IMR-90 (cell line): ENCODE measurements around the gene CFAP52. TPM values are rescaled to one million over a fixed set of nuclear protein-coding genes. Genes with fewer than 3 reads are reported as not detected.

Experiments
- ATAC-seq: fragments of 200-7000 bp; cut with Tn5 transposase; 2 replicates; pipeline ENCODE4 v1.9.1; 2020; ENCODE audit warnings: low read depth, mild to moderate bottlenecking, moderate library complexity
- BruUV-seq: library from RNA; stranded (reverse); fragments of 400-500 nt; replicated peaks from 2 replicates; lab custom pipeline; 2021; lab: Mats Ljungman, UMichigan
- CTCF ChIA-PET: fragments of 300-600 bp; formaldehyde crosslinking; extraction: SDS; loops from one replicate; lab custom pipeline; 2021; ENCODE audit warnings: antibody characterized with exemption; lab: Yijun Ruan, JAX
- POLR2A ChIA-PET: fragments of 300-600 bp; sonication (Branson Sonifier 250); formaldehyde crosslinking; loops from one replicate; lab custom pipeline; 2022; ENCODE audit warnings: antibody characterized with exemption; ENCODE audit not compliant: unreplicated experiment; lab: Charles Lee
- DNase-seq: peaks from one replicate; pipeline ENCODE4 v3.0.0; 2013
- H2AFZ ChIP-seq: replicated peaks from 2 replicates; pipeline ENCODE3; 2013; ENCODE audit warnings: low read length, mild to moderate bottlenecking; ENCODE audit not compliant: poor library complexity
- H2AK5ac ChIP-seq: 2 replicates; pipeline ENCODE4 v1.6.1; 2013; ENCODE audit warnings: low read depth, low read length, inconsistent platforms
- H2AK9ac ChIP-seq: replicated peaks from 2 replicates; pipeline ENCODE3; 2013; ENCODE audit warnings: mild to moderate bottlenecking, low read depth, low read length, moderate library complexity; ENCODE audit not compliant: poor library complexity
- H2BK120ac ChIP-seq: 2 replicates; pipeline ENCODE4 v1.6.1; 2013; ENCODE audit warnings: low read depth, low read length, inconsistent platforms
- H2BK15ac ChIP-seq: 3 replicates; pipeline ENCODE4 v1.6.1; 2013; ENCODE audit warnings: low read depth, low read length, inconsistent platforms
- H2BK20ac ChIP-seq: 2 replicates; pipeline ENCODE4 v1.6.1; 2013; ENCODE audit warnings: low read depth, mild to moderate bottlenecking, inconsistent platforms, low read length, moderate library complexity
- H2BK5ac ChIP-seq: 2 replicates; pipeline ENCODE4 v1.6.1; 2013; ENCODE audit warnings: mild to moderate bottlenecking, low read depth, low read length, inconsistent platforms; ENCODE audit not compliant: poor library complexity, severe bottlenecking
- H3K14ac ChIP-seq: replicated peaks from 2 replicates; pipeline ENCODE4 v1.6.1; 2013; ENCODE audit warnings: low read depth, low read length, inconsistent platforms
- H3K18ac ChIP-seq: 2 replicates; pipeline ENCODE4 v1.6.1; 2013; ENCODE audit warnings: low read depth, low read length, control low read depth
- H3K23ac ChIP-seq: 2 replicates; pipeline ENCODE4 v1.6.1; 2013; ENCODE audit warnings: low read depth, low read length, inconsistent platforms
- H3K27ac ChIP-seq: 2 replicates; pipeline ENCODE4 v1.5.1; 2013; ENCODE audit warnings: mild to moderate bottlenecking, control low read depth, low read length; ENCODE audit not compliant: insufficient read depth
- H3K27me3 ChIP-seq: 2 replicates; pipeline ENCODE4 v1.6.1; 2013; ENCODE audit warnings: low read length; ENCODE audit not compliant: control insufficient read depth, insufficient read depth
- H3K36me3 ChIP-seq: 2 replicates; pipeline ENCODE4 v1.6.1; 2013; ENCODE audit warnings: low read length, mixed read lengths; ENCODE audit not compliant: control insufficient read depth, insufficient read depth
- H3K4ac ChIP-seq: 2 replicates; pipeline ENCODE4 v1.6.1; 2013; ENCODE audit warnings: low read depth, low read length, inconsistent platforms
- H3K4me1 ChIP-seq: 2 replicates; pipeline ENCODE4 v1.6.1; 2013; ENCODE audit warnings: low read length, mixed read lengths; ENCODE audit not compliant: control insufficient read depth, insufficient read depth
- H3K4me2 ChIP-seq: 2 replicates; pipeline ENCODE4 v1.6.1; 2013; ENCODE audit warnings: low read depth, mild to moderate bottlenecking, control low read depth, low read length, moderate library complexity
- H3K4me3 ChIP-seq: 2 replicates; pipeline ENCODE4 v1.5.1; 2013; ENCODE audit warnings: low read depth, mild to moderate bottlenecking, control low read depth, low read length, moderate library complexity; ENCODE audit not compliant: insufficient read depth
- H3K56ac ChIP-seq: 2 replicates; pipeline ENCODE4 v1.6.1; 2013; ENCODE audit warnings: low read length, inconsistent platforms; ENCODE audit not compliant: insufficient read depth; ENCODE audit errors: extremely low read depth
- H3K79me1 ChIP-seq, 2 experiments: 2 replicates each; pipeline ENCODE4 v1.6.1; 2013; ENCODE audit warnings: low read length in 2 of 2, inconsistent platforms in 1 of 2, low read depth in 1 of 2
- H3K9ac ChIP-seq: 2 replicates; pipeline ENCODE4 v1.6.1; 2013; ENCODE audit warnings: low read depth, low read length, control low read depth
- H3K9me1 ChIP-seq: 2 replicates; pipeline ENCODE4 v1.6.1; 2013; ENCODE audit warnings: low read length, inconsistent platforms; ENCODE audit not compliant: insufficient read depth
- H3K9me3 ChIP-seq: 2 replicates; pipeline ENCODE4 v1.6.1; 2013; ENCODE audit warnings: low read length; ENCODE audit not compliant: control insufficient read depth, insufficient read depth
- H4K20me1 ChIP-seq: 2 replicates; pipeline ENCODE4 v1.6.1; 2013; ENCODE audit warnings: low read length, inconsistent platforms; ENCODE audit not compliant: insufficient read depth
- H4K5ac ChIP-seq: 2 replicates; pipeline ENCODE4 v1.6.1; 2013; ENCODE audit warnings: mild to moderate bottlenecking, low read depth, low read length, control low read depth
- H4K8ac ChIP-seq, 2 experiments: 2 replicates each; pipeline ENCODE4 v1.6.1; 2013; ENCODE audit warnings: low read depth in 2 of 2, low read length in 2 of 2, control low read depth in 1 of 2, inconsistent platforms in 1 of 2
- H4K91ac ChIP-seq: 2 replicates; pipeline ENCODE4 v1.6.1; 2013; ENCODE audit warnings: low read depth, low read length, inconsistent platforms; ENCODE audit not compliant: insufficient read depth
- BHLHE40 ChIP-seq: fragments of 150-350 bp; IDR thresholded peaks from 2 replicates; pipeline ENCODE4 v1.6.1; 2016; ENCODE audit warnings: mild to moderate bottlenecking, low read depth, low read length
- CEBPB ChIP-seq: IDR thresholded peaks from 2 replicates; pipeline ENCODE4 v1.6.1; 2012; ENCODE audit warnings: low read depth, low read length, improper control_type of control experiment
- CHD1 ChIP-seq: IDR thresholded peaks from 2 replicates; pipeline ENCODE4 v1.6.1; 2012; ENCODE audit warnings: low read depth, low read length, improper control_type of control experiment
- FOS ChIP-seq: fragments of 150-350 bp; IDR thresholded peaks from 2 replicates; pipeline ENCODE4 v1.6.1; 2016; ENCODE audit warnings: low read depth, low read length
- MXI1 ChIP-seq: IDR thresholded peaks from 2 replicates; pipeline ENCODE4 v1.6.1; 2012; ENCODE audit warnings: low read depth, mild to moderate bottlenecking, low read length, moderate library complexity, borderline replicate concordance
- NFE2L2 ChIP-seq: fragments of 150-350 bp; IDR thresholded peaks from 2 replicates; pipeline ENCODE4 v1.6.1; 2016; ENCODE audit warnings: low read depth, mild to moderate bottlenecking, low read length
- RAD21 ChIP-seq: IDR thresholded peaks from 2 replicates; pipeline ENCODE4 v1.6.1; 2012; ENCODE audit warnings: low read length, improper control_type of control experiment
- RFX5 ChIP-seq: IDR thresholded peaks from 2 replicates; pipeline ENCODE4 v1.8.0; 2012; ENCODE audit warnings: low read depth, mild to moderate bottlenecking, low read length, moderate library complexity
- WGBS, 2 experiments: methylation state at CpG; one replicate each; pipeline versions ENCODE4 v1.1.5 to v1.1.7; 2013; ENCODE audit warnings: missing lambda C conversion rate in 2 of 2; ENCODE audit not compliant: insufficient read length in 1 of 2; ENCODE audit errors: extremely low coverage in 2 of 2; 5-methylcytosine and 5-hydroxymethylcytosine counted together
- dilution Hi-C: fragments of 300-500 bp; cut with HindIII; formaldehyde crosslinking; loops from one replicate; pipeline ENCODE4 v1.14.3; 2018; ENCODE audit warnings: low sequenced_read_pairs; ENCODE audit not compliant: unreplicated experiment
- in situ Hi-C: fragments of 300-500 bp; cut with MboI; formaldehyde crosslinking; loops from 3 replicates; pipeline ENCODE4 v1.14.3; 2019; ENCODE audit warnings: low sequenced_read_pairs, inconsistent platforms, mixed read lengths
- intact Hi-C: fragments of 100-400 bp; cut with micrococcal nuclease; formaldehyde crosslinking; loops from 2 replicates; pipeline ENCODE4 v1.10.0; 2022
- polyA plus RNA-seq, 3 experiments: library from polyadenylated mRNA; depleted of rRNA; stranded (reverse); fragments of >200 nt; gene quantifications; 2 replicates each; pipeline ENCODE4 v1.2.3, GENCODE V29; 2012; ENCODE audit warnings: low replicate concordance in 1 of 3
- total RNA-seq: library from RNA; depleted of rRNA; stranded (reverse); fragments of >200 nt; gene quantifications from 2 replicates; pipeline ENCODE4 v1.2.3, GENCODE V29; 2012
- TF ChIP-seq, protein P1 (sequence below): fragments of 150-350 bp; IDR thresholded peaks from 2 replicates; pipeline ENCODE4 v1.6.1; 2016; ENCODE audit warnings: low read depth, mild to moderate bottlenecking, low read length, moderate library complexity, borderline replicate concordance
- TF ChIP-seq, protein P2 (sequence below): fragments of 150-350 bp; IDR thresholded peaks from 2 replicates; pipeline ENCODE4 v1.6.1; 2017; ENCODE audit warnings: mild to moderate bottlenecking, antibody characterized with exemption, low read length, low read depth
- TF ChIP-seq, protein P3 (sequence below): conservative IDR thresholded peaks from 2 replicates; pipeline ENCODE4 v1.5.1; 2012; ENCODE audit warnings: mild to moderate bottlenecking, low read depth, low read length, improper control_type of control experiment

The CFAP52 gene
- total and polyA plus RNA-seq, 2 of the 4 experiments (the other 2 are of a cell fraction) = 0.22 TPM; not detected in 1

DNA sequence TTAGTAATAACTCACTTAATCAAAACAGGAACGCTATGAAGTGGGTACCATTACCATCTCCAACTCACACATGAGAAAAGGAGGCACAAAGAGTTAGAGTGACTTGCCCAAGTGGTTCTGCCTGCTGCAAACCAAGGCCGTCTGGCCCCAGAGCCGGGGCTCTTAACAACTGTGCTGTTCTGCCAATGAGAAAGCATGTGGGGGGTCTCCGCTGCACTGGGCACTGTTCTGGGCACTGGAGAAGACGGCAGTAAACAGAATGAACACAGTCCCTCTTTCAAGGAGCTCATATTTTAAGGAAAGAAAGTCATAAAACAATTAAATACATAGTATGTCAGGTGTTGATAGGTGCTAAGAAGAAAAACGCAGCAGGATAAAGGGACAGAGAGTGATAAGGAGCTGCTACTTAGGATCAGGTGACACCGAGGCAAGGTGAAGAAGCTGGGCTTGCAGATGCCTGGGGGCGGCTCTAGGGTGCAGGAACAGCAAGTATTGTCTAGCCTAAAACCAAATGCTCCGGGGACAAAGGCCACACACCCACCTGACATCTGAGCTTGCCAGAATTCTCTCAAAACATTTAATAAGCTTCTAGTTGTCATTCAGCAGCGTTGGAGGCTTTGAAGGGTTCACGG, 7.4 kb upstream of the CFAP52 start:
- Histone ChIP-seq H4K91ac (no peak overlapping the region), H3K36me3 (peaks cover 9% of the 10 kb centered on the region), H2BK20ac (no peak overlapping the region), H3K9me1 (no peaks in the 10 kb centered on the region; the same call in 1 of the 2 replicates), H3K4me3 (no peak overlapping the region), H4K8ac (no peak overlapping the region), H2AK9ac (no peak overlapping the region), H2BK120ac (no peak overlapping the region), H4K5ac (no peak overlapping the region), H3K18ac (no peak overlapping the region), H3K23ac (no peak overlapping the region), H3K9me3 (no peaks in the 10 kb centered on the region), H3K9ac (no peak overlapping the region), H2BK5ac (no peak overlapping the region), H2BK15ac (no peak overlapping the region), H3K27me3 (no peaks in the 10 kb centered on the region), H3K79me1 (peaks cover 3 to 7% of the 10 kb centered on the region in 2 experiments; a peak in 3 of 4 replicates), H2AK5ac (no peak overlapping the region), H3K14ac (no peak overlapping the region), H2AFZ (no peak overlapping the region), H3K27ac (no peak overlapping the region), H3K4me2 (no peak overlapping the region), H3K56ac (no peak overlapping the region), H4K20me1 (no peaks in the 10 kb centered on the region), H3K4me1 (no peaks in the 10 kb centered on the region), H3K4ac (no peak overlapping the region)
- no TSS peak for BruUV-seq
- no peak for ATAC-seq
- WGBS, 2 experiments = no CpG with 5 or more reads among the region's 11 CpGs
- in situ Hi-C loops (no loop called here), intact Hi-C loops (no loop called here), dilution Hi-C loops (no loop called here)
- TF ChIP-seq MXI1 = no peak
- TF ChIP-seq RAD21 = no peak
- TF ChIP-seq RFX5 = no peak
- TF ChIP-seq BHLHE40 = no peak
- TF ChIP-seq CHD1 = no peak
- TF ChIP-seq, protein P1, sequence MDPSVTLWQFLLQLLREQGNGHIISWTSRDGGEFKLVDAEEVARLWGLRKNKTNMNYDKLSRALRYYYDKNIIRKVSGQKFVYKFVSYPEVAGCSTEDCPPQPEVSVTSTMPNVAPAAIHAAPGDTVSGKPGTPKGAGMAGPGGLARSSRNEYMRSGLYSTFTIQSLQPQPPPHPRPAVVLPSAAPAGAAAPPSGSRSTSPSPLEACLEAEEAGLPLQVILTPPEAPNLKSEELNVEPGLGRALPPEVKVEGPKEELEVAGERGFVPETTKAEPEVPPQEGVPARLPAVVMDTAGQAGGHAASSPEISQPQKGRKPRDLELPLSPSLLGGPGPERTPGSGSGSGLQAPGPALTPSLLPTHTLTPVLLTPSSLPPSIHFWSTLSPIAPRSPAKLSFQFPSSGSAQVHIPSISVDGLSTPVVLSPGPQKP = no peak
- TF ChIP-seq, protein P2, sequence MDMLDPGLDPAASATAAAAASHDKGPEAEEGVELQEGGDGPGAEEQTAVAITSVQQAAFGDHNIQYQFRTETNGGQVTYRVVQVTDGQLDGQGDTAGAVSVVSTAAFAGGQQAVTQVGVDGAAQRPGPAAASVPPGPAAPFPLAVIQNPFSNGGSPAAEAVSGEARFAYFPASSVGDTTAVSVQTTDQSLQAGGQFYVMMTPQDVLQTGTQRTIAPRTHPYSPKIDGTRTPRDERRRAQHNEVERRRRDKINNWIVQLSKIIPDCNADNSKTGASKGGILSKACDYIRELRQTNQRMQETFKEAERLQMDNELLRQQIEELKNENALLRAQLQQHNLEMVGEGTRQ = no peak
- no peak for TF ChIP-seq FOS
- TF ChIP-seq NFE2L2 = no peak
- no peak for TF ChIP-seq CEBPB
- TF ChIP-seq, protein P3, sequence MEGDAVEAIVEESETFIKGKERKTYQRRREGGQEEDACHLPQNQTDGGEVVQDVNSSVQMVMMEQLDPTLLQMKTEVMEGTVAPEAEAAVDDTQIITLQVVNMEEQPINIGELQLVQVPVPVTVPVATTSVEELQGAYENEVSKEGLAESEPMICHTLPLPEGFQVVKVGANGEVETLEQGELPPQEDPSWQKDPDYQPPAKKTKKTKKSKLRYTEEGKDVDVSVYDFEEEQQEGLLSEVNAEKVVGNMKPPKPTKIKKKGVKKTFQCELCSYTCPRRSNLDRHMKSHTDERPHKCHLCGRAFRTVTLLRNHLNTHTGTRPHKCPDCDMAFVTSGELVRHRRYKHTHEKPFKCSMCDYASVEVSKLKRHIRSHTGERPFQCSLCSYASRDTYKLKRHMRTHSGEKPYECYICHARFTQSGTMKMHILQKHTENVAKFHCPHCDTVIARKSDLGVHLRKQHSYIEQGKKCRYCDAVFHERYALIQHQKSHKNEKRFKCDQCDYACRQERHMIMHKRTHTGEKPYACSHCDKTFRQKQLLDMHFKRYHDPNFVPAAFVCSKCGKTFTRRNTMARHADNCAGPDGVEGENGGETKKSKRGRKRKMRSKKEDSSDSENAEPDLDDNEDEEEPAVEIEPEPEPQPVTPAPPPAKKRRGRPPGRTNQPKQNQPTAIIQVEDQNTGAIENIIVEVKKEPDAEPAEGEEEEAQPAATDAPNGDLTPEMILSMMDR = no peak
- CTCF ChIA-PET = no interaction called here
- POLR2A ChIA-PET = no interaction called here
- no peak for DNase-seq
